ENCODE data around the gene PIK3CD.

PIK3CD gene

GRCh38 chr1:9732123-9732971 lies 80.8 kb downstream of the PIK3CD start:
- no peaks in the 10 kb centered on the region for H3K27me3 ChIP-seq (ENCODE audit: insufficient read depth, low read length)
- TF ChIP-seq EZH2 (IDR thresholded peaks at IDR 0.05; ENCODE audit: borderline replicate concordance, low read length) (no peak), CTCF (IDR thresholded peaks at IDR 0.05; ENCODE audit: low read length) (no peak)
- peaks cover 7% of the 10 kb centered on the region for H3K4me1 ChIP-seq (ENCODE audit: insufficient read depth, low read length, severe bottlenecking)
- no peak overlapping the region for H3K4me2 ChIP-seq (ENCODE audit: low read length)
- H3K36me3 ChIP-seq (ENCODE audit: insufficient read depth, low read length), result peaks cover 100% of the 10 kb centered on the region
- 0 out of 2 replicates have a peak, but pooled peaks cover 3% of the 10 kb centered on the region for H3F3A ChIP-seq (ENCODE audit: insufficient read depth, low read length)
- no peaks in the 10 kb centered on the region for H3K9me3 ChIP-seq (ENCODE audit: low read length)
- no peaks in the 10 kb centered on the region for H3K9me2 ChIP-seq (ENCODE audit: low read depth, low read length)
- H3K27ac ChIP-seq (ENCODE audit: low read depth, low read length, poor library complexity, severe bottlenecking), result peak overlapping the region; percentile 7
- H2AFZ ChIP-seq (ENCODE audit: low read length), result no peak overlapping the region
- no peak overlapping the region for H3K4me3 ChIP-seq (ENCODE audit: low read depth, low read length, poor library complexity, severe bottlenecking)
- H4K20me1 ChIP-seq (ENCODE audit: insufficient read depth, low read length), result no peaks in the 10 kb centered on the region
- H3K9ac ChIP-seq (ENCODE audit: low read length), result no peak overlapping the region
- H3K79me2 ChIP-seq (ENCODE audit: insufficient read depth, low read length), result no peaks in the 10 kb centered on the region

- Histone ChIP-seq H3K9ac (ENCODE audit: low read length) (no peak overlapping the region), H3K4me1 (ENCODE audit: insufficient read depth, low read length, severe bottlenecking) (peaks cover 7% of the 10 kb centered on the region)
- no peak for TF ChIP-seq CTCF (IDR thresholded peaks at IDR 0.05; ENCODE audit: low read length)
- no peak for TF ChIP-seq EZH2 (IDR thresholded peaks at IDR 0.05; ENCODE audit: borderline replicate concordance, low read length)
These were observed 81.7 kb downstream of the PIK3CD start for GRCh38 chr1:9733160-9733789.

GRCh38 chr1:9735800-9736199 lies 84.3 kb downstream of the PIK3CD start:
- Histone ChIP-seq H3K79me2 (ENCODE audit: insufficient read depth, low read length) (no peaks in the 10 kb centered on the region), H3K36me3 (ENCODE audit: insufficient read depth, low read length) (peaks cover 96% of the 10 kb centered on the region), H3K4me2 (ENCODE audit: low read length) (no peak overlapping the region), H3K27me3 (ENCODE audit: insufficient read depth, low read length) (no peaks in the 10 kb centered on the region), H3K27ac (ENCODE audit: low read depth, low read length, poor library complexity, severe bottlenecking) (no peak overlapping the region), H3K9me2 (ENCODE audit: low read depth, low read length) (no peaks in the 10 kb centered on the region), H3F3A (ENCODE audit: insufficient read depth, low read length) (no peaks in the 10 kb centered on the region), H3K4me3 (ENCODE audit: low read depth, low read length, poor library complexity, severe bottlenecking) (no peak overlapping the region), H3K9me3 (ENCODE audit: low read length) (no peaks in the 10 kb centered on the region), H3K9ac (ENCODE audit: low read length) (no peak overlapping the region), H4K20me1 (ENCODE audit: insufficient read depth, low read length) (no peaks in the 10 kb centered on the region), H3K4me1 (ENCODE audit: insufficient read depth, low read length, severe bottlenecking) (peaks cover 2% of the 10 kb centered on the region), H2AFZ (ENCODE audit: low read length) (no peak overlapping the region)
- TF ChIP-seq CTCF (IDR thresholded peaks at IDR 0.05; ENCODE audit: low read length) (no peak), EZH2 (IDR thresholded peaks at IDR 0.05; ENCODE audit: borderline replicate concordance, low read length) (no peak)

More at GRCh38 chr1:9733160-9733789, 81.7 kb downstream of the PIK3CD start:
- Histone ChIP-seq H3K4me3 (ENCODE audit: low read depth, low read length, poor library complexity, severe bottlenecking) (no peak overlapping the region), H3K79me2 (ENCODE audit: insufficient read depth, low read length) (no peaks in the 10 kb centered on the region), H3K27me3 (ENCODE audit: insufficient read depth, low read length) (no peaks in the 10 kb centered on the region), H2AFZ (ENCODE audit: low read length) (no peak overlapping the region), H3K27ac (ENCODE audit: low read depth, low read length, poor library complexity, severe bottlenecking) (no peak overlapping the region), H3K4me2 (ENCODE audit: low read length) (no peak overlapping the region), H3K9me3 (ENCODE audit: low read length) (no peaks in the 10 kb centered on the region), H3F3A (ENCODE audit: insufficient read depth, low read length) (0 out of 2 replicates have a peak, but pooled peaks cover 2% of the 10 kb centered on the region), H3K36me3 (ENCODE audit: insufficient read depth, low read length) (peaks cover 100% of the 10 kb centered on the region), H3K9me2 (ENCODE audit: low read depth, low read length) (no peaks in the 10 kb centered on the region), H4K20me1 (ENCODE audit: insufficient read depth, low read length) (no peaks in the 10 kb centered on the region)

All from OCI-LY1 (cell line).